ENCODE results near the gene MRGPRX1. TPM values are rescaled to one million over a fixed set of nuclear protein-coding genes. Genes with fewer than 3 reads are reported as not detected.

The MRGPRX1 gene
- polyA plus RNA-seq, 1 donor from 2014 or later: not detected

GRCh38 chr11:18934195-18934814 is 4.9 kb downstream of the MRGPRX1 start:
- H4K20me1 ChIP-seq (ENCODE audit: insufficient read depth): no peaks in the 10 kb centered on the region
- no peak overlapping the region for H3K4me3 ChIP-seq (ENCODE audit: low read length)
- H3K79me2 ChIP-seq (replicated peaks; ENCODE audit: insufficient read depth, low read length): no peaks in the 10 kb centered on the region
- H3K4me2 ChIP-seq (ENCODE audit: low read length): no peak overlapping the region
- no peak overlapping the region for H3K27ac ChIP-seq (ENCODE audit: low read length)
- H3F3A ChIP-seq (ENCODE audit: insufficient read depth, low read length, poor library complexity, severe bottlenecking): no peaks in the 10 kb centered on the region
- H2AFZ ChIP-seq (ENCODE audit: low read depth, low read length): no peak overlapping the region
- H3K9ac ChIP-seq (ENCODE audit: low read length): no peak overlapping the region
- no peaks in the 10 kb centered on the region for H3K27me3 ChIP-seq (ENCODE audit: insufficient read depth, low read depth, low read length)
- H3K9me2 ChIP-seq (ENCODE audit: insufficient read depth, low read length): no peaks in the 10 kb centered on the region
- no peaks in the 10 kb centered on the region for H3K9me3 ChIP-seq (ENCODE audit: low read length)
- no peaks in the 10 kb centered on the region for H3K36me3 ChIP-seq (ENCODE audit: insufficient read depth, low read length)
- TF ChIP-seq EP300 (conservative IDR thresholded peaks at IDR 0.05; ENCODE audit: poor library complexity, severe bottlenecking) (no peak), TAF1 (IDR thresholded peaks at IDR 0.05; ENCODE audit: low read depth) (no peak), EZH2 (IDR thresholded peaks at IDR 0.05; ENCODE audit: borderline replicate concordance, insufficient read depth, low read length, poor library complexity, severe bottlenecking) (no peak), POLR2AphosphoS5 (IDR thresholded peaks at IDR 0.05) (no peak), REST (IDR thresholded peaks at IDR 0.05; ENCODE audit: borderline replicate concordance) (no peak), RAD21 (conservative IDR thresholded peaks at IDR 0.05) (no peak), MXI1 (conservative IDR thresholded peaks at IDR 0.05; ENCODE audit: poor library complexity, severe bottlenecking) (no peak), SMC3 (conservative IDR thresholded peaks at IDR 0.05; ENCODE audit: poor library complexity) (no peak)
- TF ChIP-seq, protein P1, sequence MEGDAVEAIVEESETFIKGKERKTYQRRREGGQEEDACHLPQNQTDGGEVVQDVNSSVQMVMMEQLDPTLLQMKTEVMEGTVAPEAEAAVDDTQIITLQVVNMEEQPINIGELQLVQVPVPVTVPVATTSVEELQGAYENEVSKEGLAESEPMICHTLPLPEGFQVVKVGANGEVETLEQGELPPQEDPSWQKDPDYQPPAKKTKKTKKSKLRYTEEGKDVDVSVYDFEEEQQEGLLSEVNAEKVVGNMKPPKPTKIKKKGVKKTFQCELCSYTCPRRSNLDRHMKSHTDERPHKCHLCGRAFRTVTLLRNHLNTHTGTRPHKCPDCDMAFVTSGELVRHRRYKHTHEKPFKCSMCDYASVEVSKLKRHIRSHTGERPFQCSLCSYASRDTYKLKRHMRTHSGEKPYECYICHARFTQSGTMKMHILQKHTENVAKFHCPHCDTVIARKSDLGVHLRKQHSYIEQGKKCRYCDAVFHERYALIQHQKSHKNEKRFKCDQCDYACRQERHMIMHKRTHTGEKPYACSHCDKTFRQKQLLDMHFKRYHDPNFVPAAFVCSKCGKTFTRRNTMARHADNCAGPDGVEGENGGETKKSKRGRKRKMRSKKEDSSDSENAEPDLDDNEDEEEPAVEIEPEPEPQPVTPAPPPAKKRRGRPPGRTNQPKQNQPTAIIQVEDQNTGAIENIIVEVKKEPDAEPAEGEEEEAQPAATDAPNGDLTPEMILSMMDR (IDR thresholded peaks at IDR 0.05; ENCODE audit: poor library complexity, severe bottlenecking): no peak

GRCh38 chr11:18927550-18928322 is 11.5 kb downstream of the MRGPRX1 start:
- H4K20me1 ChIP-seq (ENCODE audit: insufficient read depth): no peaks in the 10 kb centered on the region
- no peak overlapping the region for H3K27ac ChIP-seq (ENCODE audit: low read length)
- H3K27me3 ChIP-seq (ENCODE audit: insufficient read depth, low read depth, low read length): no peaks in the 10 kb centered on the region
- no peak overlapping the region for H3K9ac ChIP-seq (ENCODE audit: low read length)
- no peaks in the 10 kb centered on the region for H3K36me3 ChIP-seq (ENCODE audit: insufficient read depth, low read length)
- H3K9me2 ChIP-seq (ENCODE audit: insufficient read depth, low read length): no peaks in the 10 kb centered on the region
- no peak for TF ChIP-seq RAD21 (conservative IDR thresholded peaks at IDR 0.05)
- no peak for TF ChIP-seq MXI1 (conservative IDR thresholded peaks at IDR 0.05; ENCODE audit: poor library complexity, severe bottlenecking)
- TF ChIP-seq SMC3 (conservative IDR thresholded peaks at IDR 0.05; ENCODE audit: poor library complexity): no peak
- no peak for TF ChIP-seq EZH2 (IDR thresholded peaks at IDR 0.05; ENCODE audit: borderline replicate concordance, insufficient read depth, low read length, poor library complexity, severe bottlenecking)
- no peak for TF ChIP-seq REST (IDR thresholded peaks at IDR 0.05; ENCODE audit: borderline replicate concordance)
- TF ChIP-seq POLR2AphosphoS5 (IDR thresholded peaks at IDR 0.05): no peak
- TF ChIP-seq TAF1 (IDR thresholded peaks at IDR 0.05; ENCODE audit: low read depth): no peak
- TF ChIP-seq EP300 (conservative IDR thresholded peaks at IDR 0.05; ENCODE audit: poor library complexity, severe bottlenecking): no peak
- TF ChIP-seq, protein P1 (IDR thresholded peaks at IDR 0.05; ENCODE audit: poor library complexity, severe bottlenecking): no peak
- H3K9me3 ChIP-seq (ENCODE audit: low read length): no peaks in the 10 kb centered on the region
- H3K4me2 ChIP-seq (ENCODE audit: low read length): no peak overlapping the region
- no peaks in the 10 kb centered on the region for H3K79me2 ChIP-seq (replicated peaks; ENCODE audit: insufficient read depth, low read length)
- no peak overlapping the region for H3K4me3 ChIP-seq (ENCODE audit: low read length)
- H3F3A ChIP-seq (ENCODE audit: insufficient read depth, low read length, poor library complexity, severe bottlenecking): no peaks in the 10 kb centered on the region
- H2AFZ ChIP-seq (ENCODE audit: low read depth, low read length): no peak overlapping the region

All from neural cell (in vitro differentiated cells).